Measurements from ENCODE around the gene WHRN.

The WHRN gene

GRCh38 chr9:114532561-114533237, 27.4 kb upstream of the WHRN start:
- no peaks in the 10 kb centered on the region for H3K9me3 ChIP-seq (ENCODE audit: control insufficient read depth in 5 of 5, low read length in 5 of 5)
- no peak overlapping the region for H3K9ac ChIP-seq (ENCODE audit: low read length in 5 of 5)
- H3K36me3 ChIP-seq (ENCODE audit: control insufficient read depth in 5 of 5, insufficient read depth in 5 of 5, low read length in 5 of 5), result no peaks in the 10 kb centered on the region
- H3K4me3 ChIP-seq (ENCODE audit: low read depth in 1 of 5, low read length in 5 of 5), result peak overlapping the region in 2 of 5 donors; percentile 27 to 34
- H3K27me3 ChIP-seq (ENCODE audit: control insufficient read depth in 5 of 5, insufficient read depth in 4 of 5, low read length in 5 of 5), result peaks cover 0 to 3% (median 0%) of the 10 kb centered on the region in 5 donors
- H3K4me1 ChIP-seq (ENCODE audit: control insufficient read depth in 5 of 5, insufficient read depth in 5 of 5, low read length in 5 of 5), result peaks cover 0 to 2% (median 0%) of the 10 kb centered on the region in 5 donors
- H3K27ac ChIP-seq (ENCODE audit: low read depth, low read length), result no peak overlapping the region

- no peak overlapping the region for H3K27ac ChIP-seq (ENCODE audit: low read depth, low read length)
- H3K27me3 ChIP-seq (ENCODE audit: control insufficient read depth in 5 of 5, insufficient read depth in 4 of 5, low read length in 5 of 5), result peaks cover 0 to 7% (median 4%) of the 10 kb centered on the region in 5 donors
- H3K4me1 ChIP-seq (ENCODE audit: control insufficient read depth in 5 of 5, insufficient read depth in 5 of 5, low read length in 5 of 5), result peaks cover 0 to 2% (median 0%) of the 10 kb centered on the region in 5 donors
- no peak overlapping the region for H3K4me3 ChIP-seq (ENCODE audit: low read depth in 1 of 5, low read length in 5 of 5)
- H3K36me3 ChIP-seq (ENCODE audit: control insufficient read depth in 5 of 5, insufficient read depth in 5 of 5, low read length in 5 of 5), result no peaks in the 10 kb centered on the region
- H3K9me3 ChIP-seq (ENCODE audit: control insufficient read depth in 5 of 5, low read length in 5 of 5), result no peaks in the 10 kb centered on the region
- H3K9ac ChIP-seq (ENCODE audit: low read length in 5 of 5), result no peak overlapping the region
These were observed 24.0 kb upstream of the WHRN start for GRCh38 chr9:114529285-114529684.

GRCh38 chr9:114526807-114527206, 21.5 kb upstream of the WHRN start:
- Histone ChIP-seq H3K9ac (ENCODE audit: low read length in 5 of 5) (no peak overlapping the region), H3K27ac (ENCODE audit: low read depth, low read length) (no peak overlapping the region), H3K4me1 (ENCODE audit: control insufficient read depth in 5 of 5, insufficient read depth in 5 of 5, low read length in 5 of 5) (no peaks in the 10 kb centered on the region), H3K36me3 (ENCODE audit: control insufficient read depth in 5 of 5, insufficient read depth in 5 of 5, low read length in 5 of 5) (no peaks in the 10 kb centered on the region), H3K27me3 (ENCODE audit: control insufficient read depth in 5 of 5, insufficient read depth in 4 of 5, low read length in 5 of 5) (peaks cover 3 to 11% (median 7%) of the 10 kb centered on the region in 5 donors), H3K4me3 (ENCODE audit: low read depth in 1 of 5, low read length in 5 of 5) (no peak overlapping the region), H3K9me3 (ENCODE audit: control insufficient read depth in 5 of 5, low read length in 5 of 5) (no peaks in the 10 kb centered on the region)

DNA sequence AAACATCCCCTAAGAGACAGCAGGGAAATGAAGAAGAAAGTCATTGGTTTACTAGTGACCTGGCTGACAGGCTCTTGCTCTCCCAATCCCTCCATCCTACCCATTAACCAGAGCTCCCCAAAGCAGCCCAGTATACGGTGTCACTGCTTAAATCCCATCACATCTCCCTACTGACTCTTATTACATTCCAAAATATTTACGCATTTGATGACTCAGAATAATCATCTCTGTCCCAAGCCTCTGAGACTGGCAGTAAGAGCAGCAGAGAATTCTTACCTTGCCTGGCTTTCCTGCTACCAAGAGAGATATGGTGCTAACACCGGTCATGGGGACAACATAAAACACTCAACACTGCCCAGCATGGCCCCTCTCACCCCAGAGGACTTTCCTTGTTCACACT, 20.2 kb upstream of the WHRN start:
- H3K4me3 ChIP-seq (ENCODE audit: low read depth in 1 of 5, low read length in 5 of 5), result no peak overlapping the region
- H3K27ac ChIP-seq (ENCODE audit: low read depth, low read length), result no peak overlapping the region
- no peaks in the 10 kb centered on the region for H3K36me3 ChIP-seq (ENCODE audit: control insufficient read depth in 5 of 5, insufficient read depth in 5 of 5, low read length in 5 of 5)
- H3K4me1 ChIP-seq (ENCODE audit: control insufficient read depth in 5 of 5, insufficient read depth in 5 of 5, low read length in 5 of 5), result no peaks in the 10 kb centered on the region
- no peak overlapping the region for H3K9ac ChIP-seq (ENCODE audit: low read length in 5 of 5)
- peaks cover 3 to 13% (median 7%) of the 10 kb centered on the region in 5 donors for H3K27me3 ChIP-seq (ENCODE audit: control insufficient read depth in 5 of 5, insufficient read depth in 4 of 5, low read length in 5 of 5)
- no peaks in the 10 kb centered on the region for H3K9me3 ChIP-seq (ENCODE audit: control insufficient read depth in 5 of 5, low read length in 5 of 5)

- H3K27me3 ChIP-seq (ENCODE audit: control insufficient read depth in 5 of 5, insufficient read depth in 4 of 5, low read length in 5 of 5), result peaks cover 3 to 13% (median 7%) of the 10 kb centered on the region in 5 donors
- no peak overlapping the region for H3K27ac ChIP-seq (ENCODE audit: low read depth, low read length)
These were observed 19.0 kb upstream of the WHRN start for GRCh38 chr9:114524247-114524681.

DNA sequence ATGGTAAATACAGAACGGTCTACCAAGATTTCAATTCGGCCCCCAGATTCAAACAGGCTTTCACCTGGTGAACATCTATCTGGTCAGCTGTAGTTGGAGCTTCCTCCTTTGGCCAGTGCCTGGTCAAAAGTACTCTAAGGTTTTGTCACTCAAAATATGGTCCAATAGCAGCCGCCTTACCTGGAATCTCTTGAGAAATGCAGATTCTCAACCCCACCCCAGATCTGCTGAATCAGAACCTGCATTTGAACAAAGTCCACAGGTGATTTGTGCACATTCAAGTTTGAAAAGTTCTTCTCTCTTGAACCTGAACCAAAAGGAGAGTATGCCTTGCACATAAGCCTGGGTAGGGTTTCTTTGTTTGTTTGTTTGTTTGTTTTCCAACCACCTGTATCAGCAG, 17.6 kb upstream of the WHRN start:
- no peaks in the 10 kb centered on the region for H3K4me1 ChIP-seq (ENCODE audit: control insufficient read depth in 5 of 5, insufficient read depth in 5 of 5, low read length in 5 of 5)
- H3K9me3 ChIP-seq (ENCODE audit: control insufficient read depth in 5 of 5, low read length in 5 of 5), result no peaks in the 10 kb centered on the region
- no peak overlapping the region for H3K4me3 ChIP-seq (ENCODE audit: low read depth in 1 of 5, low read length in 5 of 5)
- no peak overlapping the region for H3K27ac ChIP-seq (ENCODE audit: low read depth, low read length)
- peaks cover 3 to 13% (median 7%) of the 10 kb centered on the region in 5 donors for H3K27me3 ChIP-seq (ENCODE audit: control insufficient read depth in 5 of 5, insufficient read depth in 4 of 5, low read length in 5 of 5)
- H3K36me3 ChIP-seq (ENCODE audit: control insufficient read depth in 5 of 5, insufficient read depth in 5 of 5, low read length in 5 of 5), result no peaks in the 10 kb centered on the region
- H3K9ac ChIP-seq (ENCODE audit: low read length in 5 of 5), result no peak overlapping the region

More at GRCh38 chr9:114524247-114524681, 19.0 kb upstream of the WHRN start:
- H3K9ac ChIP-seq (ENCODE audit: low read length in 5 of 5), result no peak overlapping the region
- H3K36me3 ChIP-seq (ENCODE audit: control insufficient read depth in 5 of 5, insufficient read depth in 5 of 5, low read length in 5 of 5), result no peaks in the 10 kb centered on the region
- no peaks in the 10 kb centered on the region for H3K4me1 ChIP-seq (ENCODE audit: control insufficient read depth in 5 of 5, insufficient read depth in 5 of 5, low read length in 5 of 5)
- no peak overlapping the region for H3K4me3 ChIP-seq (ENCODE audit: low read depth in 1 of 5, low read length in 5 of 5)
- no peaks in the 10 kb centered on the region for H3K9me3 ChIP-seq (ENCODE audit: control insufficient read depth in 5 of 5, low read length in 5 of 5)

DNA sequence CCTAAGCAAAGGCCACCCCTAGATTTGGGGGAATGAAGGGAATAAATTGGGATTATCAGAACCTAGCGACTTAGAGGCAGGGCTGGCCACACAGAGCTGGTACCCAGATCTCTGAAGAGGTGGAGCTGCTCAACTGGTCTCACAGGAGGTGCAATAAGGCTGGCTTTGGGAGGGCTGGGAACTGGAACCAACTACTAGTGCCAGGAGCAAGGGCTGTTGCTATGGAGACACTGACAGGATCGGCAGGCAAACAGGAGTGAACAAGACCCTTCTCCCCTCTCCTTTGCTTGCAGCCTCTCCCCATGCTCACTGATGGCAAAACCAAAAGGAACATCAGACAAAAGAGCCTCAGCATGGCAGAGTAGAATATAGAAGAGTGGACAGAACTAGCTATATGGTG, 17.0 kb upstream of the WHRN start:
- Histone ChIP-seq H3K36me3 (ENCODE audit: control insufficient read depth in 5 of 5, insufficient read depth in 5 of 5, low read length in 5 of 5) (no peaks in the 10 kb centered on the region), H3K4me1 (ENCODE audit: control insufficient read depth in 5 of 5, insufficient read depth in 5 of 5, low read length in 5 of 5) (no peaks in the 10 kb centered on the region), H3K9me3 (ENCODE audit: control insufficient read depth in 5 of 5, low read length in 5 of 5) (no peaks in the 10 kb centered on the region), H3K9ac (ENCODE audit: low read length in 5 of 5) (no peak overlapping the region), H3K27ac (ENCODE audit: low read depth, low read length) (no peak overlapping the region), H3K4me3 (ENCODE audit: low read depth in 1 of 5, low read length in 5 of 5) (no peak overlapping the region), H3K27me3 (ENCODE audit: control insufficient read depth in 5 of 5, insufficient read depth in 4 of 5, low read length in 5 of 5) (peaks cover 3 to 13% (median 8%) of the 10 kb centered on the region in 5 donors)

- Histone ChIP-seq H3K9me3 (ENCODE audit: control insufficient read depth in 5 of 5, low read length in 5 of 5) (no peaks in the 10 kb centered on the region), H3K4me1 (ENCODE audit: control insufficient read depth in 5 of 5, insufficient read depth in 5 of 5, low read length in 5 of 5) (no peaks in the 10 kb centered on the region), H3K36me3 (ENCODE audit: control insufficient read depth in 5 of 5, insufficient read depth in 5 of 5, low read length in 5 of 5) (no peaks in the 10 kb centered on the region), H3K9ac (ENCODE audit: low read length in 5 of 5) (no peak overlapping the region), H3K4me3 (ENCODE audit: low read depth in 1 of 5, low read length in 5 of 5) (no peak overlapping the region), H3K27me3 (ENCODE audit: control insufficient read depth in 5 of 5, insufficient read depth in 4 of 5, low read length in 5 of 5) (peaks cover 3 to 13% (median 9%) of the 10 kb centered on the region in 5 donors), H3K27ac (ENCODE audit: low read depth, low read length) (no peak overlapping the region)
These were observed 16.6 kb upstream of the WHRN start for GRCh38 chr9:114521846-114522245.

DNA sequence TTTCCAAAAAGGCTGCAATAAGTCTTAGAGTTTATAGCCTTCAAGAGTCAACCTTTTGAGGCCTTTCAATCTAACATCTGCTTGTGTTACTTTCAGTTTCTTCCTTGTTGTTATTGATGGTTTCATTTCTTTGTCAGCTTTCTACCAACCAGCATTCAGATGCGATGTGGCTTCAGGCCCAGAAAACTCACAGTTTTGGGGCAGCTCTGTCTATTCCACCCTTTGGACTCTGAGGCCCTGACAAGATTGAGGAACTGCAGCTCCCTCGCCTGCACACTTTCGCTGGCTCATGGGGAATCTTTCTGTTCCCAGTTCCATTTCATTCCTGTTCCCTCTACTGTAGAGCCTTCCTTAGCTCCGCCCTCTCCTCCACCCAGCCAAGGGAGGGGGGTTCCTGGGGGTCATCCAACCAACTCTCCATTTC, 13.3 kb upstream of the WHRN start:
- H3K36me3 ChIP-seq (ENCODE audit: control insufficient read depth in 5 of 5, insufficient read depth in 5 of 5, low read length in 5 of 5), result no peaks in the 10 kb centered on the region
- H3K27ac ChIP-seq (ENCODE audit: low read depth, low read length), result no peak overlapping the region
- H3K9me3 ChIP-seq (ENCODE audit: control insufficient read depth in 5 of 5, low read length in 5 of 5), result no peaks in the 10 kb centered on the region
- no peak overlapping the region for H3K9ac ChIP-seq (ENCODE audit: low read length in 5 of 5)
- H3K27me3 ChIP-seq (ENCODE audit: control insufficient read depth in 5 of 5, insufficient read depth in 4 of 5, low read length in 5 of 5), result peaks cover 3 to 7% (median 6%) of the 10 kb centered on the region in 5 donors
- H3K4me1 ChIP-seq (ENCODE audit: control insufficient read depth in 5 of 5, insufficient read depth in 5 of 5, low read length in 5 of 5), result peaks cover 0 to 3% (median 0%) of the 10 kb centered on the region in 5 donors
- H3K4me3 ChIP-seq (ENCODE audit: low read depth in 1 of 5, low read length in 5 of 5), result no peak overlapping the region

DNA sequence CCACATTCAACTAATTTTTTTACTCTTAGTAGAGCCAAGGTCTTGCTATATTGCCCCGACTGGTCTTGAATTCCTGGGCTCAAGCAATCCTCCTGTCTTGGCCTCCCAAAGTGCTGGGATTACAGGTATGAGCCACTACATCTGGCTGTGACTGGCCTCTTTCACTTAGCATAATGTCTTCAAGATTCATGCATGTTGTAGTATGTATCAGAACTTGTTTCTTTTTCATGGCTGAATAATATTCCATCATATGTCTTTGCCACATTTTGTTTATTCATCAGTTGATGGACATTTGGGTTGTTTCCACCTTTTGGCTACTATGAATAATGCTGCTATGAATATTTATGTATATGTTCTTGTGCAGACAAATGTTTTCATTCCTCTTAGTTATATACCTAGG, 12.8 kb upstream of the WHRN start:
- Histone ChIP-seq H3K4me3 (ENCODE audit: low read depth in 1 of 5, low read length in 5 of 5) (no peak overlapping the region), H3K9ac (ENCODE audit: low read length in 5 of 5) (no peak overlapping the region), H3K9me3 (ENCODE audit: control insufficient read depth in 5 of 5, low read length in 5 of 5) (no peaks in the 10 kb centered on the region), H3K4me1 (ENCODE audit: control insufficient read depth in 5 of 5, insufficient read depth in 5 of 5, low read length in 5 of 5) (peaks cover 0 to 6% (median 0%) of the 10 kb centered on the region in 5 donors), H3K36me3 (ENCODE audit: control insufficient read depth in 5 of 5, insufficient read depth in 5 of 5, low read length in 5 of 5) (no peaks in the 10 kb centered on the region), H3K27ac (ENCODE audit: low read depth, low read length) (no peak overlapping the region), H3K27me3 (ENCODE audit: control insufficient read depth in 5 of 5, insufficient read depth in 4 of 5, low read length in 5 of 5) (peaks cover 2 to 9% (median 6%) of the 10 kb centered on the region in 5 donors)
